Natural killer cell (primary cell): ENCODE data around the gene SCFD2. TPM values are rescaled to one million over a fixed set of nuclear protein-coding genes. Genes with fewer than 3 reads are reported as not detected.

Source experiments
- ATAC-seq, 3 donors: fragments of 150-1000 bp in 2 of 3; fragments of 200-7000 bp in 1 of 3; cut with Tn5 transposase; 1 replicate in 1 of 3; 2 replicates in 2 of 3; pipeline ENCODE4 v1.10.0; 2021; ENCODE audit warnings: mild to moderate bottlenecking in 2 of 3, moderate library complexity in 2 of 3
- DNase-seq, 2 donors: peaks; one replicate each; pipeline versions ENCODE4 v3.0.0 to v3.0.0-alpha.2; 2013 to 2021; ENCODE audit warnings: mixed read lengths in 1 of 2
- H3K27ac ChIP-seq: one replicate; pipeline ENCODE4 v1.5.1; 2013; ENCODE audit warnings: mild to moderate bottlenecking, low read length
- H3K27me3 ChIP-seq: one replicate; pipeline ENCODE4 v1.6.1; 2013; ENCODE audit warnings: low read length; ENCODE audit not compliant: control insufficient read depth, insufficient read depth
- H3K36me3 ChIP-seq: one replicate; pipeline ENCODE4 v1.6.1; 2013; ENCODE audit warnings: low read length; ENCODE audit not compliant: control insufficient read depth, insufficient read depth
- H3K4me1 ChIP-seq: one replicate; pipeline ENCODE4 v1.6.1; 2013; ENCODE audit warnings: low read length; ENCODE audit not compliant: control insufficient read depth, insufficient read depth
- H3K4me3 ChIP-seq: one replicate; pipeline ENCODE4 v1.5.1; 2013; ENCODE audit warnings: low read length
- H3K9me3 ChIP-seq: one replicate; pipeline ENCODE4 v1.6.1; 2013; ENCODE audit warnings: low read length; ENCODE audit not compliant: control insufficient read depth, insufficient read depth
- H3K27ac Mint-ChIP-seq, 2 donors: one replicate each; pipeline ENCODE4 v1.8.0; 2022; ENCODE audit warnings: mild to moderate bottlenecking in 2 of 2, mixed read lengths in 2 of 2, moderate library complexity in 1 of 2
- H3K27me3 Mint-ChIP-seq, 2 donors: one replicate each; pipeline ENCODE4 v1.8.0; 2022; ENCODE audit warnings: low read depth in 2 of 2, mixed read lengths in 2 of 2
- H3K36me3 Mint-ChIP-seq: one replicate; pipeline ENCODE4 v1.8.0; 2022; ENCODE audit warnings: mixed read lengths
- H3K4me1 Mint-ChIP-seq, 2 donors: one replicate each; pipeline ENCODE4 v1.8.0; 2022; ENCODE audit warnings: mixed read lengths in 2 of 2
- H3K4me3 Mint-ChIP-seq: one replicate; pipeline ENCODE4 v1.8.0; 2022; ENCODE audit warnings: mild to moderate bottlenecking, moderate library complexity, mixed read lengths
- H3K9me3 Mint-ChIP-seq, 2 donors: one replicate each; pipeline ENCODE4 v1.8.0; 2022; ENCODE audit warnings: mixed read lengths in 2 of 2
- WGBS: methylation state at CpG from one replicate; pipeline ENCODE4 v1.1.7; 2013; ENCODE audit warnings: missing lambda C conversion rate; ENCODE audit not compliant: insufficient coverage; 5-methylcytosine and 5-hydroxymethylcytosine counted together
- intact Hi-C: fragments of 100-400 bp; cut with micrococcal nuclease; formaldehyde crosslinking; loops from one replicate; pipeline ENCODE4 v1.14.2; 2022
- total RNA-seq, 4 donors: library from RNA; stranded (reverse); fragments of 120-200 nt in 1 of 4; gene quantifications; one replicate each; pipeline versions ENCODE4 v1.2.3 to v1.2.4, GENCODE V29; 2013 to 2022
- TF ChIP-seq, protein P1 (sequence below): fragments of 200-600 bp; IDR thresholded peaks from one replicate; pipeline ENCODE4 v1.8.0; 2022; ENCODE audit warnings: antibody characterized with exemption

The SCFD2 gene
- total RNA-seq, 3 donors from 2014 or later (not counting 1 experiment from before 2014, with no cell fraction given): 26.4 to 29.4 (median 28.9) TPM

DNA sequence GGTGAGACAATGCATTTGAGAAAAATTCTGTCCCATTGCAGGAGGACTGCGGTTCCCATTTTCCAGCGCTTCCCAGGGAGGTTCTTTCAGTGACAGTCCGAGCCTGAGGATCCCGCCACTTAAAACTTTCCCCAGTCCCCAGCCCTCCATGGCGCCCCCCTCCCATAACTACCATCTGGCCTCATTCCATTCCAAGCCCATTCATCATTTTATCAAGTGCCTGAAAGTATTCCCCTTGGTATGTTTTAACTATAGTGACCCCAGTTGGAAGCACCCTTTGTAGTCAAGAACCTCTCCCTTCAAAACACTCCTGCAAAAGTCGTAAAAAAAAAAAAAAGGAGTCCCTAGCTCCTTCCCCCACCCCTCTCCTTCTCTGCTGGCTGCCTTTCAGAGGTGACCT is 502.5 kb downstream of the SCFD2 start:
- Histone ChIP-seq H3K4me1 (peaks cover 14% of the 10 kb centered on the region), H3K9me3 (no peaks in the 10 kb centered on the region), H3K4me3 (no peak overlapping the region), H3K36me3 (no peaks in the 10 kb centered on the region), H3K27me3 (peaks cover 22% of the 10 kb centered on the region), H3K27ac (no peak overlapping the region)
- TF ChIP-seq, protein P1, sequence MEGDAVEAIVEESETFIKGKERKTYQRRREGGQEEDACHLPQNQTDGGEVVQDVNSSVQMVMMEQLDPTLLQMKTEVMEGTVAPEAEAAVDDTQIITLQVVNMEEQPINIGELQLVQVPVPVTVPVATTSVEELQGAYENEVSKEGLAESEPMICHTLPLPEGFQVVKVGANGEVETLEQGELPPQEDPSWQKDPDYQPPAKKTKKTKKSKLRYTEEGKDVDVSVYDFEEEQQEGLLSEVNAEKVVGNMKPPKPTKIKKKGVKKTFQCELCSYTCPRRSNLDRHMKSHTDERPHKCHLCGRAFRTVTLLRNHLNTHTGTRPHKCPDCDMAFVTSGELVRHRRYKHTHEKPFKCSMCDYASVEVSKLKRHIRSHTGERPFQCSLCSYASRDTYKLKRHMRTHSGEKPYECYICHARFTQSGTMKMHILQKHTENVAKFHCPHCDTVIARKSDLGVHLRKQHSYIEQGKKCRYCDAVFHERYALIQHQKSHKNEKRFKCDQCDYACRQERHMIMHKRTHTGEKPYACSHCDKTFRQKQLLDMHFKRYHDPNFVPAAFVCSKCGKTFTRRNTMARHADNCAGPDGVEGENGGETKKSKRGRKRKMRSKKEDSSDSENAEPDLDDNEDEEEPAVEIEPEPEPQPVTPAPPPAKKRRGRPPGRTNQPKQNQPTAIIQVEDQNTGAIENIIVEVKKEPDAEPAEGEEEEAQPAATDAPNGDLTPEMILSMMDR: no peak
- no peak overlapping the region for H3K27ac Mint-ChIP-seq
- no peaks in the 10 kb centered on the region for H3K36me3 Mint-ChIP-seq
- WGBS: 97% methylated on average over 6 of the region's 6 CpGs
- intact Hi-C loops: no loop called here
- no peak for ATAC-seq
- no peak for DNase-seq
- no peaks in the 10 kb centered on the region for H3K9me3 Mint-ChIP-seq
- H3K4me3 Mint-ChIP-seq: peak overlapping the region; percentile 53
- peaks cover 10 to 15% of the 10 kb centered on the region in 2 donors for H3K4me1 Mint-ChIP-seq
- H3K27me3 Mint-ChIP-seq: peaks cover 33 to 51% of the 10 kb centered on the region in 2 donors

DNA sequence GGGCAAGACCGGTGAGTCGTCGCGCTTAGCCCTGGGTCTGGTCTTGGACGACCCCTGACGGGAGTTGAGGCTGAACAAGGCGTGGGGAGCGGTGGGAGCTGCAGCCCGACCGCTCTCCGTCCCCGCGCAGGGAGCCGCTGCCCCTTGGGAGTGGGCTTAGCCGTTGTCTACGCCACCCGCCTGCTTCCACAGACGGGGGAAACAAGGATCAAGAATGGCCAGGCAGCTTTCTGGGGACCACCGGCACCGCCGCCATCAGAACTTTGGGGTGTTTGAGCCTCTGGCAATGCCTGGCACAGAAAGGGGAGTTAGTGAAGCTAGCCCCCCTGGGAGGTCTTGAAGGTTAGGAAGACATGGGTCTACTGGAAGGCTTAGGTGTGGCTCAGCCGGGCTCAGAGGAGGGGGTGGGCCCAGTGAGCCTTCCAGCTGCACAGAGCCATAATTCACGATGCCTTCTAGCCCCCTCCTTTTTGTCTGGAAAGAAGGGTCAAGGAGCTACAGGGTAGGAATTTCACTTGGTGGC is 503.2 kb downstream of the SCFD2 start:
- 28% methylated on average over 23 of the region's 23 CpGs for WGBS
- Mint-ChIP-seq H3K27ac (no peak overlapping the region), H3K9me3 (no peaks in the 10 kb centered on the region), H3K36me3 (no peaks in the 10 kb centered on the region), H3K4me3 (peak overlapping the region; percentile 84), H3K27me3 (peaks cover 35 to 57% of the 10 kb centered on the region in 2 donors), H3K4me1 (peaks cover 10 to 15% of the 10 kb centered on the region in 2 donors)
- H3K9me3 ChIP-seq: no peaks in the 10 kb centered on the region
- DNase-seq (no peak), ATAC-seq (no peak)
- H3K36me3 ChIP-seq: no peaks in the 10 kb centered on the region
- H3K4me1 ChIP-seq: peaks cover 14% of the 10 kb centered on the region
- intact Hi-C loops: no loop called here
- peak overlapping the region; percentile 35 for H3K4me3 ChIP-seq
- no peak overlapping the region for H3K27ac ChIP-seq
- H3K27me3 ChIP-seq: peaks cover 22% of the 10 kb centered on the region
- TF ChIP-seq, protein P1: no peak

DNA sequence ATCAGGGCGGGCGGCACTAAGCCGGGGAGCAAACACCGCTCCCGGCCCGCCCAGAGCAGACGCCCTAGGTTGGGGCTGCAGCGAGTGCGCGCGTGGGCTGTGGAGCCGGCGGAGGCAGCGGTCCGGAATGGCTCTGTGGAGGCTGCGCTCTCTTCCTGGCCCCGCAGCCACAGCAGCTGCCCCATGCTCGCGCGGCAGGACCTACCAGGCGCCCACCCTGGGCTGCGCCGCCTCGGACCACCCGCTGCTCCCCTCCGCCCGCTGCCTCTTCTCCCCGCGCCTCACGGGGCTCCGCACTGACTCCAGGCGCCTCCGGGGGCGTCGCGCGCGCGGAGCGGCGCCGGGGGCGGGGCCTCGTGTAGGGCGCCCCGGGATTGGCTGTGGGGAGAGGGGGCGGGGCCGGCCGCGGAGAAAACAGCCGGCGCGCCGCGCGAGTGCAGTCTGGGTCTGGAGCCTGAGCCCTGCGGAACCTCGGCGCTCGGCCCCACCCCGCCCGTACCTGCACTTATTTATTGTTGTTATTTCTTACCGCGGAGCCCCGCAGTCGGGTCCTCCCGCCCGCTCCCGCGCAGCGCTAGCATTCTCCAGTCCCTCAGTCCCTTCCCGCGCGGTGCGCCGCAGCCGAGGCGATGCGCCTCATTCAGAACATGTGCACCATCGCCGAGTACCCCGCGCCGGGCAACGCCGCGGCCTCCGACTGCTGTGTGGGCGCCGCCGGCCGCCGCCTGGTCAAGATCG is 503.8 kb downstream of the SCFD2 start, which contains the start of gene RASL11B:
Gene RASL11B, plus strand, starts transcription at position 439 of the 738 bp plus-strand sequence. Its CDS starts 191 bp downstream, at position 630.
- TF ChIP-seq, protein P1: peak; percentile 57
- ATAC-seq (peak; percentile 99), DNase-seq (peak; percentile 85 to 91)
- H3K27ac ChIP-seq: no peak within 1 kb of the TSS
- intact Hi-C loops: no loop called here
- peaks cover 22% of the 10 kb centered on the region for H3K27me3 ChIP-seq
- H3K27me3 Mint-ChIP-seq: peaks cover 41 to 64% of the 10 kb centered on the region in 2 donors
- no peaks in the 10 kb centered on the region for H3K36me3 Mint-ChIP-seq
- no peaks in the 10 kb centered on the region for H3K36me3 ChIP-seq
- under 1% methylated on average over 94 of the region's 94 CpGs for WGBS
- peaks cover 14% of the 10 kb centered on the region for H3K4me1 ChIP-seq
- peak within 1 kb of the TSS; percentile 84 for H3K4me3 Mint-ChIP-seq
- peaks cover 10 to 18% of the 10 kb centered on the region in 2 donors for H3K4me1 Mint-ChIP-seq
- no peaks in the 10 kb centered on the region for H3K9me3 Mint-ChIP-seq
- H3K4me3 ChIP-seq: peak within 1 kb of the TSS; percentile 42
- H3K9me3 ChIP-seq: no peaks in the 10 kb centered on the region
- H3K27ac Mint-ChIP-seq: peak within 1 kb of the TSS in 1 of 2 donors; percentile 31
